H1 (cell line): ENCODE results near the gene SEMA3A. TPM values are rescaled to one million over a fixed set of nuclear protein-coding genes. Genes with fewer than 3 reads are reported as not detected.

Source experiments
- CTCF ChIA-PET: fragments of 300-600 bp; sonication (Branson Sonifier 250); formaldehyde crosslinking; loops from one replicate; lab custom pipeline; 2021; ENCODE audit not compliant: partially characterized antibody; lab: Charles Lee
- POLR2A ChIA-PET: fragments of 300-600 bp; sonication (Branson Sonifier 250); formaldehyde crosslinking; loops from one replicate; lab custom pipeline; 2021; ENCODE audit warnings: inconsistent platforms; ENCODE audit not compliant: partially characterized antibody; lab: Charles Lee
- DNase-seq, 2 experiments: peaks; one replicate each; pipeline versions ENCODE4 v3.0.0 to v3.0.0-alpha.2; 2010 to 2022; ENCODE audit warnings: low spot score in 2 of 2, low read depth in 1 of 2, mixed read lengths in 1 of 2
- FAIRE-seq: peaks from 2 replicates; lab custom pipeline; 2011; peaks lifted over from hg19 to GRCh38; lab: Jason Lieb, UNC
- H2AFZ ChIP-seq: 2 replicates; pipeline ENCODE4 v1.8.1; 2012; ENCODE audit warnings: low read length, inconsistent platforms
- H2AK5ac ChIP-seq: 2 replicates; pipeline ENCODE4 v1.6.1; 2013; ENCODE audit warnings: low read depth, low read length
- H2BK120ac ChIP-seq: replicated peaks from 2 replicates; pipeline ENCODE3; 2013; ENCODE audit warnings: low read depth, low read length, inconsistent platforms
- H2BK12ac ChIP-seq: 2 replicates; pipeline ENCODE4 v1.6.1; 2013; ENCODE audit warnings: low read depth, low read length
- H2BK15ac ChIP-seq: 2 replicates; pipeline ENCODE4 v1.6.1; 2013; ENCODE audit warnings: low read length
- H2BK20ac ChIP-seq: 2 replicates; pipeline ENCODE4 v1.6.1; 2013; ENCODE audit warnings: low read length
- H2BK5ac ChIP-seq: 2 replicates; pipeline ENCODE4 v1.6.1; 2013; ENCODE audit warnings: low read depth, low read length
- H3K14ac ChIP-seq: 2 replicates; pipeline ENCODE4 v1.6.1; 2013; ENCODE audit warnings: inconsistent platforms; ENCODE audit not compliant: insufficient read length
- H3K18ac ChIP-seq: 2 replicates; pipeline ENCODE4 v1.6.1; 2013; ENCODE audit warnings: low read length; ENCODE audit errors: extremely low read depth
- H3K23ac ChIP-seq: 2 replicates; pipeline ENCODE4 v1.6.1; 2013; ENCODE audit warnings: inconsistent platforms; ENCODE audit not compliant: insufficient read length
- H3K23me2 ChIP-seq: 2 replicates; pipeline ENCODE4 v1.6.1; 2013; ENCODE audit warnings: low read depth, low read length
- H3K27ac ChIP-seq: 2 replicates; pipeline ENCODE4 v1.6.1; 2011; ENCODE audit warnings: low read depth, low read length, inconsistent platforms
- H3K27me3 ChIP-seq, 4 experiments: replicated peaks in 1 of 4; 1 replicate in 1 of 4; 2 replicates in 3 of 4; pipeline versions ENCODE4 v1.6.1 to v1.8.1; 2011 to 2013; ENCODE audit warnings: low read length in 3 of 4, mild to moderate bottlenecking in 3 of 4, inconsistent platforms in 2 of 4, mixed read lengths in 2 of 4, moderate library complexity in 1 of 4; ENCODE audit not compliant: control insufficient read depth in 3 of 4, insufficient read depth in 3 of 4; ENCODE audit errors: extremely low read depth in 1 of 4
- H3K36me3 ChIP-seq, 4 experiments: 2 replicates each; pipeline versions ENCODE4 v1.6.1 to v1.8.1; 2011 to 2013; ENCODE audit warnings: mild to moderate bottlenecking in 4 of 4, low read length in 3 of 4, moderate library complexity in 2 of 4, control low read depth in 1 of 4, inconsistent platforms in 1 of 4; ENCODE audit not compliant: insufficient read depth in 4 of 4, control insufficient read depth in 2 of 4
- H3K4ac ChIP-seq: replicated peaks from 2 replicates; pipeline ENCODE3; 2013; ENCODE audit warnings: low read length, low read depth, mixed read lengths, inconsistent platforms; ENCODE audit not compliant: insufficient read length
- H3K4me1 ChIP-seq, 4 experiments: replicated peaks in 1 of 4; 1 replicate in 1 of 4; 2 replicates in 3 of 4; pipeline versions ENCODE4 v1.6.1 to v1.8.1; 2011 to 2013; ENCODE audit warnings: low read length in 3 of 4, inconsistent platforms in 2 of 4, mixed read lengths in 1 of 4; ENCODE audit not compliant: insufficient read depth in 4 of 4, control insufficient read depth in 3 of 4
- H3K4me2 ChIP-seq, 2 experiments: 2 replicates each; pipeline versions ENCODE4 v1.6.1 to v1.8.1; 2011 to 2013; ENCODE audit warnings: low read depth in 2 of 2, low read length in 2 of 2, control low read depth in 1 of 2, inconsistent platforms in 1 of 2, mild to moderate bottlenecking in 1 of 2; ENCODE audit not compliant: insufficient read depth in 1 of 2
- H3K4me3 ChIP-seq, 4 experiments: fragments of 200-600, 300-600 bp in 1 of 4; sonication (generic), shearing (Covaris generic), sonication (Bioruptor Twin) in 1 of 4; 2 replicates each; pipeline versions ENCODE4 v1.5.1 to v1.8.1; 2011 to 2016; ENCODE audit warnings: low read length in 4 of 4, low read depth in 3 of 4, control low read depth in 2 of 4, inconsistent platforms in 2 of 4, mild to moderate bottlenecking in 2 of 4, mixed read lengths in 1 of 4, moderate library complexity in 1 of 4; ENCODE audit not compliant: insufficient read depth in 2 of 4; ENCODE audit errors: extremely low read depth in 1 of 4
- H3K56ac ChIP-seq: replicated peaks from 2 replicates; pipeline ENCODE3; 2013; ENCODE audit warnings: low read depth, mild to moderate bottlenecking, mixed read lengths, low read length, inconsistent platforms; ENCODE audit not compliant: insufficient read length
- H3K79me1 ChIP-seq: 2 replicates; pipeline ENCODE4 v1.6.1; 2013; ENCODE audit warnings: low read depth, low read length, control low read depth
- H3K79me2 ChIP-seq, 2 experiments: 2 replicates each; pipeline versions ENCODE4 v1.6.1 to v1.8.1; 2012 to 2013; ENCODE audit warnings: low read length in 2 of 2, mild to moderate bottlenecking in 2 of 2, inconsistent platforms in 1 of 2; ENCODE audit not compliant: insufficient read depth in 2 of 2, control insufficient read depth in 1 of 2
- H3K9ac ChIP-seq, 4 experiments: replicated peaks in 1 of 4; 1 replicate in 1 of 4; 2 replicates in 3 of 4; pipeline versions ENCODE4 v1.6.1 to v1.8.1; 2011 to 2013; ENCODE audit warnings: low read depth in 3 of 4, low read length in 3 of 4, control low read depth in 2 of 4, mild to moderate bottlenecking in 2 of 4, moderate library complexity in 2 of 4, inconsistent platforms in 1 of 4; ENCODE audit errors: extremely low read depth in 1 of 4
- H3K9me3 ChIP-seq, 2 experiments: 2 replicates each; pipeline versions ENCODE4 v1.6.1 to v1.8.1; 2012 to 2013; ENCODE audit warnings: mild to moderate bottlenecking in 2 of 2, moderate library complexity in 2 of 2, control low read depth in 1 of 2, inconsistent platforms in 1 of 2, low read depth in 1 of 2, low read length in 1 of 2, mixed read lengths in 1 of 2; ENCODE audit not compliant: insufficient read depth in 2 of 2
- H4K20me1 ChIP-seq, 2 experiments: replicated peaks in 1 of 2; 2 replicates each; pipeline versions ENCODE3 to v1.8.1; 2011 to 2013; ENCODE audit warnings: inconsistent platforms in 2 of 2, low read length in 2 of 2, mild to moderate bottlenecking in 1 of 2; ENCODE audit not compliant: insufficient read depth in 2 of 2, control insufficient read depth in 1 of 2
- H4K5ac ChIP-seq: 2 replicates; pipeline ENCODE4 v1.6.1; 2013; ENCODE audit warnings: low read length, low read depth, mixed read lengths, inconsistent platforms; ENCODE audit not compliant: insufficient read length
- H4K8ac ChIP-seq: 2 replicates; pipeline ENCODE4 v1.8.0; 2013; ENCODE audit warnings: mild to moderate bottlenecking, moderate library complexity, low read length, inconsistent platforms; ENCODE audit not compliant: insufficient read depth; ENCODE audit errors: extremely low read depth
- H4K91ac ChIP-seq: replicated peaks from 2 replicates; pipeline ENCODE3; 2013; ENCODE audit warnings: low read length, mixed read lengths, inconsistent platforms; ENCODE audit not compliant: insufficient read length
- BACH1 ChIP-seq: IDR thresholded peaks from 2 replicates; pipeline ENCODE4 v1.6.1; 2012; ENCODE audit warnings: low read length, improper control_type of control experiment
- BCL11A ChIP-seq, 2 experiments: IDR thresholded peaks; one replicate each; pipeline ENCODE4 v1.6.1; 2011; ENCODE audit warnings: low read depth in 2 of 2, low read length in 2 of 2, mild to moderate bottlenecking in 2 of 2
- CTBP2 ChIP-seq: IDR thresholded peaks from 2 replicates; pipeline ENCODE4 v1.7.0; 2011; ENCODE audit warnings: borderline replicate concordance, mild to moderate bottlenecking, moderate library complexity, mixed read lengths, low read length; ENCODE audit not compliant: insufficient read depth, insufficient read length
- EGR1 ChIP-seq: IDR thresholded peaks from 2 replicates; pipeline ENCODE4 v1.6.1; 2011; ENCODE audit warnings: low read depth, low read length, borderline replicate concordance
- KDM1A ChIP-seq: fragments of 200-600, 300-600 bp; sonication (generic); IDR thresholded peaks from 2 replicates; pipeline ENCODE4 v1.7.1; 2016; ENCODE audit warnings: mild to moderate bottlenecking, low read length, borderline replicate concordance
- PHF8 ChIP-seq: fragments of 200-600 bp; sonication (generic); conservative IDR thresholded peaks from 2 replicates; pipeline ENCODE4 v1.7.1; 2012; ENCODE audit warnings: low read depth, mild to moderate bottlenecking, inconsistent platforms, low read length, moderate library complexity
- POU5F1 ChIP-seq: IDR thresholded peaks from 2 replicates; pipeline ENCODE4 v1.6.1; 2011; ENCODE audit warnings: low read depth, mild to moderate bottlenecking, low read length, moderate library complexity
- RBBP5 ChIP-seq: IDR thresholded peaks from 2 replicates; pipeline ENCODE4 v1.7.1; 2012; ENCODE audit warnings: low read depth, mild to moderate bottlenecking, inconsistent platforms, low read length, moderate library complexity, borderline replicate concordance
- SIX5 ChIP-seq: IDR thresholded peaks from 2 replicates; pipeline ENCODE4 v1.6.1; 2011; ENCODE audit warnings: mild to moderate bottlenecking, low read depth, low read length
- SP1 ChIP-seq: IDR thresholded peaks from 2 replicates; pipeline ENCODE4 v1.6.1; 2011; ENCODE audit warnings: low read depth, low read length
- SP4 ChIP-seq: IDR thresholded peaks from 2 replicates; pipeline ENCODE4 v1.6.1; 2012; ENCODE audit warnings: low read length, inconsistent platforms
- TAF1 ChIP-seq: IDR thresholded peaks from 2 replicates; pipeline ENCODE4 v1.6.1; 2011; ENCODE audit warnings: mild to moderate bottlenecking, low read depth, low read length
- TCF12 ChIP-seq: IDR thresholded peaks from 2 replicates; pipeline ENCODE4 v1.6.1; 2011; ENCODE audit warnings: low read depth, mild to moderate bottlenecking, low read length
- YY1 ChIP-seq: IDR thresholded peaks from 2 replicates; pipeline ENCODE4 v1.6.1; 2011; ENCODE audit warnings: low read depth, mild to moderate bottlenecking, low read length
- ZNF274 ChIP-seq: IDR thresholded peaks from 2 replicates; pipeline ENCODE4 v1.7.0; 2012; ENCODE audit warnings: low read length, borderline replicate concordance; ENCODE audit errors: extremely low read depth
- WGBS, 2 experiments: shearing (Covaris generic) in 1 of 2; methylation state at CpG; one replicate each; pipeline versions ENCODE4 v1.1.6 to v1.1.7; 2013 to 2015; ENCODE audit warnings: low lambda C conversion rate in 2 of 2, mixed read lengths in 2 of 2, inconsistent platforms in 1 of 2, low coverage in 1 of 2, missing lambda C conversion rate in 1 of 2; ENCODE audit not compliant: insufficient replicate concordance in 2 of 2, insufficient coverage in 1 of 2, insufficient read length in 1 of 2; ENCODE audit errors: extremely low coverage in 1 of 2, missing lambda C conversion rate in 1 of 2; 5-methylcytosine and 5-hydroxymethylcytosine counted together
- polyA plus RNA-seq, 7 experiments: library from polyadenylated mRNA; depleted of rRNA in 3 of 7; stranded (reverse) in 5 of 7; unstranded in 2 of 7; fragments of >200 nt in 5 of 7; fragments of 200-250 nt in 2 of 7; gene quantifications; 1 replicate in 5 of 7; 2 replicates in 1 of 7; 4 replicates in 1 of 7; pipeline versions ENCODE4 v1.2.1 to v1.2.3, GENCODE V29; 2011 to 2013; ENCODE audit warnings: missing spikeins in 2 of 7, mixed read lengths in 2 of 7
- total RNA-seq: library from RNA; stranded (reverse); fragmentation: NEBNext Ultra II Directional; extraction: Animal tissue kit (Norgen Biotek cat#: 25700); gene quantifications from 2 replicates; pipeline ENCODE4 v1.2.1, GENCODE V29; 2021

Gene SEMA3A
- total and polyA plus RNA-seq, 2 of the 8 experiments (the other 6 are each of a cell fraction or from before 2014, with no cell fraction given) = 8.1 to 45.9 TPM

DNA sequence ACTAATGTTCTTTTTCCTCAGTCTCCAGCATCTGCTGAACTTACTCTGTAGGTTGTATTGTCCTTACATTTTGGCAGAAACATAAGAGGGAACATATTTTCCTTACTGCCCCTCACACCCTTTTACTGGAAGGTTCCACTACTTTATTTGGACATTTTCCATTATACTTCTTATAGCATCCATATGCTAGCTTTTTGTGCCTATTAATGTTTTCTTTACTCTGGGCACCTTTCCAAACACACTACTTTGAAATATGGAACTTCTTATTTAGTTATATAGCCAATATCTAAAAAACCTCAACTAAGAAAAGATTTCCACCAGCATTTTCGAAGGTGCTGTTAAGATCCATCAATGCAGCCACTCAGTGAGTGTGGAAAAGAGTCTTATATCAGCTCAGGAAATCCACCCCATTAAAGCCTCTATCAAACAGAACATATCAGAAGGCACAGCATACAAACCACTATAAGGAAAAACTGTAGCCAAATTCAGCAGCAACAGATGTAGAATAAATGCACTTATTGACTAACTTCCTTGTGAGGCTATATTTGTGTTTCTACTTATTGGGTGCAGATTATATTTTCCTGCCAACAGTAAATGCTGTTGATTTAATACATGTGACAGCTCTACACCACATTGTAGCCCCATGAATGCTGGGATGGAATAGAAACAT is 273.2 kb downstream of the SEMA3A start:
- H4K91ac ChIP-seq = no peak overlapping the region
- H2BK5ac ChIP-seq = no peak overlapping the region
- no peak overlapping the region for H4K5ac ChIP-seq
- WGBS, 2 experiments = 73% methylated on average over 1 of the region's 1 CpG; no CpG with 5 or more reads in 1 of the 2 experiments
- H3K23ac ChIP-seq = no peak overlapping the region
- H3K18ac ChIP-seq = no peak overlapping the region
- H3K23me2 ChIP-seq = no peaks in the 10 kb centered on the region
- no peak overlapping the region for H3K4ac ChIP-seq
- no peak overlapping the region for H2AK5ac ChIP-seq
- no peak overlapping the region for H2BK20ac ChIP-seq
- POLR2A ChIA-PET = no interaction called here
- no peak for DNase-seq
- H3K9me3 ChIP-seq = no peaks in the 10 kb centered on the region
- H3K27me3 ChIP-seq = no peaks in the 10 kb centered on the region
- H3K9ac ChIP-seq = no peak overlapping the region
- no peak overlapping the region for H3K27ac ChIP-seq
- no peak overlapping the region for H2BK120ac ChIP-seq
- no peak overlapping the region for H3K14ac ChIP-seq
- no peaks in the 10 kb centered on the region for H4K20me1 ChIP-seq
- no peak overlapping the region for H2BK12ac ChIP-seq
- H3K79me2 ChIP-seq = no peaks in the 10 kb centered on the region
- no peak overlapping the region for H3K56ac ChIP-seq
- H4K8ac ChIP-seq = no peak overlapping the region
- H3K4me2 ChIP-seq = no peak overlapping the region
- no peak overlapping the region for H3K4me3 ChIP-seq
- H2AFZ ChIP-seq = no peak overlapping the region
- CTCF ChIA-PET = interaction anchor here (0.5 to 0.6 kb wide), 2 partner anchors 22 to 293 kb away, joined by 3 read pairs; no protein-coding TSS in a partner anchor
- FAIRE-seq = no peak
- no peak overlapping the region for H2BK15ac ChIP-seq
- no peaks in the 10 kb centered on the region for H3K36me3 ChIP-seq
- no peaks in the 10 kb centered on the region for H3K79me1 ChIP-seq
- peaks cover 0 to 5% (median 0%) of the 10 kb centered on the region in 4 experiments; a peak in 1 of 7 replicates for H3K4me1 ChIP-seq
- no peak for TF ChIP-seq YY1
- TF ChIP-seq TCF12 = no peak
- TF ChIP-seq PHF8 = no peak
- TF ChIP-seq EGR1 = no peak
- TF ChIP-seq TAF1 = no peak
- TF ChIP-seq CTBP2 = no peak
- TF ChIP-seq RBBP5 = no peak
- TF ChIP-seq SP1 = no peak
- TF ChIP-seq BCL11A (IDR thresholded peaks at IDR 0.05; ENCODE audit: low read depth in 2 of 2, low read length in 2 of 2) = no peak
- TF ChIP-seq BACH1 = no peak
- no peak for TF ChIP-seq ZNF274
- no peak for TF ChIP-seq SIX5
- no peak for TF ChIP-seq SP4
- TF ChIP-seq POU5F1 = no peak
- TF ChIP-seq KDM1A = no peak
